ENCODE measurements around the gene SENP7.

DNA sequence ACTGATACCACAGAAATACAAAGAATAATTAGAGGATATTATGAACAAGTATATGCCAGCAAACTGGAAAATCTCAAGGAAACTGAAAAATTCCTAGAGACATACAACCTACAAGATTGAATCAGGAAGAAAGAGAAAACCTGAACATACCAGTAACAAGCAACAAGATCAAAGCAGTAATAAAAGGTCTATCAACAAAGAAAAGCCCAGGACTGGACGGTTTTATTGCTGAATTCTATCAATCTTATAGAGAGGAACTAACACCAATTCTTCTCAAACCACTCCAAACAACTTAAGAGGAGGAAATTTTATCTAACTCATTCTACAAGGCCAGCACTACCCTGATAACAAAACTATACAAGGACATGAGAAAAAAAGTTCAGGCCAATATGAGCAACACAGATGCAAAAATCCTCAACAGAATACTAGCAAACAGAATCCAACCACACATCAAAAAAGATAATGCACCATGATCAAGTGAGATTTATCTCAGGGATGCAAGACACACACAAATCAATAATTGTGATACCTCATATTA is 121.5 kb downstream of the SENP7 start:
- TF ChIP-seq, protein P1, sequence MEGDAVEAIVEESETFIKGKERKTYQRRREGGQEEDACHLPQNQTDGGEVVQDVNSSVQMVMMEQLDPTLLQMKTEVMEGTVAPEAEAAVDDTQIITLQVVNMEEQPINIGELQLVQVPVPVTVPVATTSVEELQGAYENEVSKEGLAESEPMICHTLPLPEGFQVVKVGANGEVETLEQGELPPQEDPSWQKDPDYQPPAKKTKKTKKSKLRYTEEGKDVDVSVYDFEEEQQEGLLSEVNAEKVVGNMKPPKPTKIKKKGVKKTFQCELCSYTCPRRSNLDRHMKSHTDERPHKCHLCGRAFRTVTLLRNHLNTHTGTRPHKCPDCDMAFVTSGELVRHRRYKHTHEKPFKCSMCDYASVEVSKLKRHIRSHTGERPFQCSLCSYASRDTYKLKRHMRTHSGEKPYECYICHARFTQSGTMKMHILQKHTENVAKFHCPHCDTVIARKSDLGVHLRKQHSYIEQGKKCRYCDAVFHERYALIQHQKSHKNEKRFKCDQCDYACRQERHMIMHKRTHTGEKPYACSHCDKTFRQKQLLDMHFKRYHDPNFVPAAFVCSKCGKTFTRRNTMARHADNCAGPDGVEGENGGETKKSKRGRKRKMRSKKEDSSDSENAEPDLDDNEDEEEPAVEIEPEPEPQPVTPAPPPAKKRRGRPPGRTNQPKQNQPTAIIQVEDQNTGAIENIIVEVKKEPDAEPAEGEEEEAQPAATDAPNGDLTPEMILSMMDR (IDR thresholded peaks at IDR 0.05; ENCODE audit: low read depth, low read length, poor library complexity, severe bottlenecking), result no peak
- TF ChIP-seq EZH2phosphoT487 (IDR thresholded peaks at IDR 0.05; ENCODE audit: borderline replicate concordance, low read length), result no peak
